SK-N-SH (cell line): ENCODE data around the gene BUB1.

Source experiments
- EP300 ChIP-seq, 2 experiments: IDR thresholded peaks; 2 replicates each; pipeline versions ENCODE4 v1.4.0 to v1.6.1; 2012; ENCODE audit warnings: borderline replicate concordance in 1 of 2, low read depth in 1 of 2, low read length in 1 of 2
- FOXM1 ChIP-seq: IDR thresholded peaks from 2 replicates; pipeline ENCODE4 v1.4.0; 2012; ENCODE audit warnings: low read depth, mild to moderate bottlenecking
- MXI1 ChIP-seq: IDR thresholded peaks from 2 replicates; pipeline ENCODE4 v1.6.1; 2012; ENCODE audit warnings: mild to moderate bottlenecking, low read depth, low read length, improper control_type of control experiment
- POLR2AphosphoS5 ChIP-seq: IDR thresholded peaks from 2 replicates; pipeline ENCODE4 v1.6.1; 2012; ENCODE audit warnings: low read depth, low read length
- RAD21 ChIP-seq: IDR thresholded peaks from 2 replicates; pipeline ENCODE4 v1.6.1; 2012; ENCODE audit warnings: mild to moderate bottlenecking, low read length
- RFX5 ChIP-seq: IDR thresholded peaks from 2 replicates; pipeline ENCODE4 v1.6.1; 2012; ENCODE audit warnings: mild to moderate bottlenecking, improper control_type of control experiment, low read length
- SIN3A ChIP-seq: IDR thresholded peaks from 2 replicates; pipeline ENCODE4 v1.6.1; 2012; ENCODE audit warnings: low read depth, mild to moderate bottlenecking, low read length, moderate library complexity, borderline replicate concordance
- TAF1 ChIP-seq: IDR thresholded peaks from 2 replicates; pipeline ENCODE4 v1.6.1; 2012; ENCODE audit warnings: low read depth, mild to moderate bottlenecking, low read length, moderate library complexity, borderline replicate concordance
- YY1 ChIP-seq: IDR thresholded peaks from 2 replicates; pipeline ENCODE4 v1.4.0; 2012; ENCODE audit warnings: low read depth, mild to moderate bottlenecking
- TF ChIP-seq, protein P1 (sequence below): fragments of 200-600 bp; sonication (generic); IDR thresholded peaks from 2 replicates; pipeline ENCODE4 v1.6.1; 2017; ENCODE audit warnings: antibody characterized with exemption, mild to moderate bottlenecking, moderate library complexity
- TF ChIP-seq, protein P2 (sequence below): IDR thresholded peaks from 2 replicates; pipeline ENCODE4; 2012
- TF ChIP-seq, protein P3 (sequence below): IDR thresholded peaks from 2 replicates; pipeline ENCODE4 v1.6.1; 2012; ENCODE audit warnings: mild to moderate bottlenecking, low read depth, low read length, moderate library complexity

DNA sequence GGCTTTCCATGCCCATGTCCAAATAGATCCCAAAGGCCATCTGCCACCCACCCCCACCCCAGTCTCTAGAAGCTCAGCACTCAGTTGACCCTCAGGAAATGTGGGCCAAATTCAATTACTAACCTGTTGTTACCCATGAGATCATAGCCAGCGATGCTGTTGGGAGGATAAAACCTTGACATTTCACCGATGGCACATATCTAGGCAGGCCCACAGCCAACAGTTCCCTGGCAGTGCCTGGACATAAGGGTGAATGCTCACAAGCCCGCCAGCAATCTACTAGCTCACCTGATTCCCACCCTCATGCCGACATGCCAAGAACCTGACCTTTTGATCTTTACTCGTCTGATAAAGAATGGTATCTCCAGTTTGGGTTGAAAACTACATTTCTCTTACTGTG, 42.7 kb upstream of the BUB1 start:
- TF ChIP-seq, protein P1, sequence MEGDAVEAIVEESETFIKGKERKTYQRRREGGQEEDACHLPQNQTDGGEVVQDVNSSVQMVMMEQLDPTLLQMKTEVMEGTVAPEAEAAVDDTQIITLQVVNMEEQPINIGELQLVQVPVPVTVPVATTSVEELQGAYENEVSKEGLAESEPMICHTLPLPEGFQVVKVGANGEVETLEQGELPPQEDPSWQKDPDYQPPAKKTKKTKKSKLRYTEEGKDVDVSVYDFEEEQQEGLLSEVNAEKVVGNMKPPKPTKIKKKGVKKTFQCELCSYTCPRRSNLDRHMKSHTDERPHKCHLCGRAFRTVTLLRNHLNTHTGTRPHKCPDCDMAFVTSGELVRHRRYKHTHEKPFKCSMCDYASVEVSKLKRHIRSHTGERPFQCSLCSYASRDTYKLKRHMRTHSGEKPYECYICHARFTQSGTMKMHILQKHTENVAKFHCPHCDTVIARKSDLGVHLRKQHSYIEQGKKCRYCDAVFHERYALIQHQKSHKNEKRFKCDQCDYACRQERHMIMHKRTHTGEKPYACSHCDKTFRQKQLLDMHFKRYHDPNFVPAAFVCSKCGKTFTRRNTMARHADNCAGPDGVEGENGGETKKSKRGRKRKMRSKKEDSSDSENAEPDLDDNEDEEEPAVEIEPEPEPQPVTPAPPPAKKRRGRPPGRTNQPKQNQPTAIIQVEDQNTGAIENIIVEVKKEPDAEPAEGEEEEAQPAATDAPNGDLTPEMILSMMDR: no peak
- TF ChIP-seq TAF1 (no peak), RFX5 (no peak), SIN3A (no peak), POLR2AphosphoS5 (no peak), RAD21 (no peak), MXI1 (no peak), YY1 (no peak), EP300 (IDR thresholded peaks at IDR 0.05; ENCODE audit: borderline replicate concordance in 1 of 2, low read depth in 1 of 2, low read length in 1 of 2) (no peak), FOXM1 (no peak)
- TF ChIP-seq, protein P2, sequence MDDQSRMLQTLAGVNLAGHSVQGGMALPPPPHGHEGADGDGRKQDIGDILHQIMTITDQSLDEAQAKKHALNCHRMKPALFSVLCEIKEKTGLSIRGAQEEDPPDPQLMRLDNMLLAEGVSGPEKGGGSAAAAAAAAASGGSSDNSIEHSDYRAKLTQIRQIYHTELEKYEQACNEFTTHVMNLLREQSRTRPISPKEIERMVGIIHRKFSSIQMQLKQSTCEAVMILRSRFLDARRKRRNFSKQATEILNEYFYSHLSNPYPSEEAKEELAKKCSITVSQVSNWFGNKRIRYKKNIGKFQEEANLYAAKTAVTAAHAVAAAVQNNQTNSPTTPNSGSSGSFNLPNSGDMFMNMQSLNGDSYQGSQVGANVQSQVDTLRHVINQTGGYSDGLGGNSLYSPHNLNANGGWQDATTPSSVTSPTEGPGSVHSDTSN: no peak
- TF ChIP-seq, protein P3, sequence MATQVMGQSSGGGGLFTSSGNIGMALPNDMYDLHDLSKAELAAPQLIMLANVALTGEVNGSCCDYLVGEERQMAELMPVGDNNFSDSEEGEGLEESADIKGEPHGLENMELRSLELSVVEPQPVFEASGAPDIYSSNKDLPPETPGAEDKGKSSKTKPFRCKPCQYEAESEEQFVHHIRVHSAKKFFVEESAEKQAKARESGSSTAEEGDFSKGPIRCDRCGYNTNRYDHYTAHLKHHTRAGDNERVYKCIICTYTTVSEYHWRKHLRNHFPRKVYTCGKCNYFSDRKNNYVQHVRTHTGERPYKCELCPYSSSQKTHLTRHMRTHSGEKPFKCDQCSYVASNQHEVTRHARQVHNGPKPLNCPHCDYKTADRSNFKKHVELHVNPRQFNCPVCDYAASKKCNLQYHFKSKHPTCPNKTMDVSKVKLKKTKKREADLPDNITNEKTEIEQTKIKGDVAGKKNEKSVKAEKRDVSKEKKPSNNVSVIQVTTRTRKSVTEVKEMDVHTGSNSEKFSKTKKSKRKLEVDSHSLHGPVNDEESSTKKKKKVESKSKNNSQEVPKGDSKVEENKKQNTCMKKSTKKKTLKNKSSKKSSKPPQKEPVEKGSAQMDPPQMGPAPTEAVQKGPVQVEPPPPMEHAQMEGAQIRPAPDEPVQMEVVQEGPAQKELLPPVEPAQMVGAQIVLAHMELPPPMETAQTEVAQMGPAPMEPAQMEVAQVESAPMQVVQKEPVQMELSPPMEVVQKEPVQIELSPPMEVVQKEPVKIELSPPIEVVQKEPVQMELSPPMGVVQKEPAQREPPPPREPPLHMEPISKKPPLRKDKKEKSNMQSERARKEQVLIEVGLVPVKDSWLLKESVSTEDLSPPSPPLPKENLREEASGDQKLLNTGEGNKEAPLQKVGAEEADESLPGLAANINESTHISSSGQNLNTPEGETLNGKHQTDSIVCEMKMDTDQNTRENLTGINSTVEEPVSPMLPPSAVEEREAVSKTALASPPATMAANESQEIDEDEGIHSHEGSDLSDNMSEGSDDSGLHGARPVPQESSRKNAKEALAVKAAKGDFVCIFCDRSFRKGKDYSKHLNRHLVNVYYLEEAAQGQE: no peak
